ENCODE results near the gene LRRC27. TPM values are rescaled to one million over a fixed set of nuclear protein-coding genes. Genes with fewer than 3 reads are reported as not detected.
"Not testable (repeated sequence)": the region's sequence is repeated elsewhere in the genome, so short reads cannot be mapped to it uniquely, and the experiment has no call there.

LRRC27 gene
- total RNA-seq, 4 donors from 2014 or later, result 5.9 to 69.5 (median 8.3) TPM; not detected in 1

DNA sequence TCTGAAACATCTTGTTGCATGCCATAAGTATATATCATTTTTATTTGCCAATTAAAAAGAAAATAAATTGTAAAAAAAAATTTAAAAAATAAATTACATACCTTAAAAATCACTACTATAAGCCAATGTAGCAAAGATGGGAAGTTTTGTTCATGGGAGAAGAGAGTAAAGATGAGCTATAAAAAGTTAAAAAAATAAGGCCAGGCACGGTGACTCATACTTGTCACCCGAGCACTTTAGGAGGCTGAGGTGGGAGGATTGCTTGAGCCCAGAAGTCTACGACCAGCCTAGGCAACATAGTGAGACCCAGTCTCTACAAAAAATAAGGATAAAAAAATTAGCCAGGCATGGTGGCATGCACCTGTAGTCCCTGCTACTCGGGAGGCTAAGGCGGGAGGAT lies 15.9 kb upstream of the LRRC27 start:
- intact Hi-C loops (cut with DNase I; ENCODE audit: low total_unique reads) (no loop called here), in situ Hi-C loops (cut with MboI; ENCODE audit: low pct_ligation_motif_present in 1 of 4, low pct_unique_long_range_greater_than_20kb in 1 of 4, low sequenced_read_pairs in 3 of 4) (no loop called here)
- no peak for DNase-seq
- Histone ChIP-seq H3K4me1 (no peaks in the 10 kb centered on the region), H3K4me3 (no peak overlapping the region), H3K27ac (no peak overlapping the region), H3K9me3 (no peaks in the 10 kb centered on the region), H3K36me3 (no peaks in the 10 kb centered on the region), H3K27me3 (no peaks in the 10 kb centered on the region)
- TF ChIP-seq POLR2AphosphoS5 (IDR thresholded peaks at IDR 0.05) (no peak), POLR2A (IDR thresholded peaks at IDR 0.05) (no peak), EP300 (IDR thresholded peaks at IDR 0.05; ENCODE audit: low read depth) (no peak)
- TF ChIP-seq, protein P1, sequence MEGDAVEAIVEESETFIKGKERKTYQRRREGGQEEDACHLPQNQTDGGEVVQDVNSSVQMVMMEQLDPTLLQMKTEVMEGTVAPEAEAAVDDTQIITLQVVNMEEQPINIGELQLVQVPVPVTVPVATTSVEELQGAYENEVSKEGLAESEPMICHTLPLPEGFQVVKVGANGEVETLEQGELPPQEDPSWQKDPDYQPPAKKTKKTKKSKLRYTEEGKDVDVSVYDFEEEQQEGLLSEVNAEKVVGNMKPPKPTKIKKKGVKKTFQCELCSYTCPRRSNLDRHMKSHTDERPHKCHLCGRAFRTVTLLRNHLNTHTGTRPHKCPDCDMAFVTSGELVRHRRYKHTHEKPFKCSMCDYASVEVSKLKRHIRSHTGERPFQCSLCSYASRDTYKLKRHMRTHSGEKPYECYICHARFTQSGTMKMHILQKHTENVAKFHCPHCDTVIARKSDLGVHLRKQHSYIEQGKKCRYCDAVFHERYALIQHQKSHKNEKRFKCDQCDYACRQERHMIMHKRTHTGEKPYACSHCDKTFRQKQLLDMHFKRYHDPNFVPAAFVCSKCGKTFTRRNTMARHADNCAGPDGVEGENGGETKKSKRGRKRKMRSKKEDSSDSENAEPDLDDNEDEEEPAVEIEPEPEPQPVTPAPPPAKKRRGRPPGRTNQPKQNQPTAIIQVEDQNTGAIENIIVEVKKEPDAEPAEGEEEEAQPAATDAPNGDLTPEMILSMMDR (IDR thresholded peaks at IDR 0.05), result no peak
- WGBS, 2 donors (ENCODE audit: low coverage in 1 of 2), result 71 to 74% methylated on average over 3 to 5 of the region's 5 CpGs

DNA sequence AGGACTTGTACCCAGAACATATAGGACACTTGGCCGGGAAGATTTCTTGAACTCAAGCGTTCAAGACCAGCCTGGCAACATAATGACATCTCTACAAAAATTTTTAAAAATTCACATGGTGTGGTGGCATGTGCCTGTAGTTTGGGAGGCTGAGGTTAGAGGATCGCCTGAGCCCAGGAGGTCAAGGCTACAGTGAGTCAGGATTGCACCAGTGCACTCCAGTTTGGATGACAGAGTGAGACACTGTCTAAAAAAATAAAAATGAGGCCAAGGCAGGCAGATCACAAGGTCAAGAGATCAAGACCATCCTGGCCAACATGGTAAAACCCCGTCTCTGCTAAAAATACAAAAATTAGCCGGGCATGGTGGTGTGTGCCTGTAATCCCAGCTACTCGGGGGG lies 14.5 kb upstream of the LRRC27 start:
- DNase-seq, result not testable (repeated sequence)

DNA sequence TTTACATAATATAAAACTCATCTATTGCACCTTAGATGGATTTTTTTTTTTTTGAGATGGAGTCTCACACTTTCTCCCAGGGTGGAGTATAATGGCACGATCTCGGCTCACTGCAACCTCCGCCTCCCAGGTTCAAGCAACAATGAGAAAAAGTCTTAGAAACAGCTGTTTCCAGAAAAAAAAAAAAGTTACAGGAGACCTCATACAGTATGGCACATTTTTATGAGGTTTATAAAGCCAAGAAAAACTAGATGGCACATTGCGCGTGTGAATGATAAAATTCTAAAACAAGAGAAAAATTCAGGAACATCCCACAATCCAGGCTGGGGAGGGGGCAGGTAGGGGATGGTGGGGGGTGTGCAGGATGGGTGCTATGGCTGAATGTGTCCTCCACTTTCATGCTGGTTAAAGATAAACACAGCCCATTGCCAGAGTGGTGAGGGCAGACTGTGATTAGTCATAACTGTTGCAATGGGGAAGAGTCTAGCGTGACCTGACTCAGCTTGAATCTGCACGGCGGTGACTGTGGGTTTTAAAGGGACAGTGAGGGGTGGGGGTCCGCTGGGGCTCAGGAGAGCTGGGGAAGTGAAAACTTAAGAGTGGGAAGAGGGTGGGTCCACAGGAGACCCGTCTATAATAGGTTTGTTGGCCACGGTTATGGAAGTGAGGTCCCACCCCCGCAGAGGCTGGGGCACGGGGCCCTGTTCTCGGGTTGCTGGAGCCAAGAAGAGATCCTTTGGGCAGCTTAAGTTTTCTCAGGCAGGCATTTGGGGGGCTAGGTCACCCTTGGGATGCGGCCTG lies 11.9 kb upstream of the LRRC27 start:
- intact Hi-C loops (cut with DNase I; ENCODE audit: low total_unique reads), result no loop called here
- no peaks in the 10 kb centered on the region for H3K9me3 ChIP-seq
- no peak overlapping the region for H3K4me3 ChIP-seq
- DNase-seq, result no peak
- H3K27ac ChIP-seq, result no peak overlapping the region
- TF ChIP-seq EP300 (IDR thresholded peaks at IDR 0.05; ENCODE audit: low read depth) (no peak), POLR2AphosphoS5 (IDR thresholded peaks at IDR 0.05) (no peak), POLR2A (IDR thresholded peaks at IDR 0.05) (no peak)
- TF ChIP-seq, protein P1 (IDR thresholded peaks at IDR 0.05), result no peak
- 41 to 64% methylated on average over 9 to 15 of the region's 15 CpGs for WGBS, 2 donors (ENCODE audit: low coverage in 1 of 2)
- in situ Hi-C loops (cut with MboI; ENCODE audit: low pct_ligation_motif_present in 1 of 4, low pct_unique_long_range_greater_than_20kb in 1 of 4, low sequenced_read_pairs in 3 of 4), result no loop called here
- H3K27me3 ChIP-seq, result no peaks in the 10 kb centered on the region
- H3K36me3 ChIP-seq, result no peaks in the 10 kb centered on the region
- no peaks in the 10 kb centered on the region for H3K4me1 ChIP-seq

More for the DNA sequence above, 14.5 kb upstream of the LRRC27 start:
- H3K4me1 ChIP-seq; H3K9me3 ChIP-seq; H3K36me3 ChIP-seq; H3K27ac ChIP-seq; intact Hi-C loops (cut with DNase I; ENCODE audit: low total_unique reads); H3K27me3 ChIP-seq; H3K4me3 ChIP-seq; in situ Hi-C loops (cut with MboI; ENCODE audit: low pct_ligation_motif_present in 1 of 4, low pct_unique_long_range_greater_than_20kb in 1 of 4, low sequenced_read_pairs in 3 of 4): not testable (repeated sequence)
- WGBS, 2 donors (ENCODE audit: low coverage in 1 of 2), result 93 to 100% methylated on average over 4 to 6 of the region's 6 CpGs

DNA sequence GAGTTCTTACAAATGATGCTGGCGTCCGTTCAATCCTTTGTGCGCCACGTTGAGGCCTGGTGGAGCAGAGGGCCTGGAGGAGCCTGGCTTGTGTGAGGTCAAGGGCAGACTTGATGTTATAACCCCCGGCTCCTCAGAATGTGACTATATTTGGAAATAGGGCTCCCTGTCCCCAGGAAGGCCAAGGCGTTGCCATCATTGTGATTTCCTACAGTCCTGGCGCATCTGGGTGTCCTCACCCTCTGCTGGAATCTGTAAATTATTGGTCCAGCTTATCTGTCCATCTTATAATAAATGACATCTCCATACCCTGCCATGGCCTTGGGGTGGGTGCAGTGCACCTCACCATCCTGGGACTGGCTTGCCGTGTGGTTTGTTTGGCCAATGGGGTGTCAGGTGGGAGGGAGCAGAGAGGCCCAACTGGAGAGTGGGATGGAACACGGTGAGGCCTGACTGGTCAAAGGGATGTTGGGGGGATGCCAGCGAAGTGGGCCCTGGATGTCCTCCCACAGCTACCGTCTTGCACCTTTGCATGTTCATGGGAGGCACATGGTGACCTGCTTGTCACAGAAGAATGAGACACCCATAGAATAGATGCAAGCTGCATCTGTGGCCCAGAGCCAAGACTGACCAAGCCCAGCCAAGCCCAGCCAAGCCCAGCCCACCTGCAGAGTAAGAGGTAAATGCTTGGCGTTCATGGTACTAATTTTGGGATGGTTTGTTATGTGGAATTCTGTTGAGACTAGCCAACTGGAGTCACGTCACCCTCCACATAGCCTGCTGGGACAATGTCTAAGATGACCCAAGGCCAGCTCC lies 11.1 kb upstream of the LRRC27 start:
- Histone ChIP-seq H3K36me3 (no peaks in the 10 kb centered on the region), H3K27ac (no peak overlapping the region), H3K27me3 (no peaks in the 10 kb centered on the region), H3K4me1 (no peaks in the 10 kb centered on the region), H3K4me3 (no peak overlapping the region), H3K9me3 (no peaks in the 10 kb centered on the region)
- WGBS, 2 donors (ENCODE audit: low coverage in 1 of 2), result 82 to 90% methylated on average over 5 to 12 of the region's 13 CpGs
- in situ Hi-C loops (cut with MboI; ENCODE audit: low pct_ligation_motif_present in 1 of 4, low pct_unique_long_range_greater_than_20kb in 1 of 4, low sequenced_read_pairs in 3 of 4) (no loop called here), intact Hi-C loops (cut with DNase I; ENCODE audit: low total_unique reads) (no loop called here)
- DNase-seq, result no peak
- TF ChIP-seq EP300 (IDR thresholded peaks at IDR 0.05; ENCODE audit: low read depth) (no peak), POLR2A (IDR thresholded peaks at IDR 0.05) (no peak), POLR2AphosphoS5 (IDR thresholded peaks at IDR 0.05) (no peak)
- TF ChIP-seq, protein P1 (IDR thresholded peaks at IDR 0.05), result no peak

All from transverse colon (tissue), 4 donors.